PFSK-1 (cell line): ENCODE data around the gene NDUFV3.

ENCODE experiments used
- FOXP2 ChIP-seq: optimal IDR thresholded peaks from 2 replicates; pipeline ENCODE3; 2011; ENCODE audit warnings: borderline replicate concordance, control low read depth, inconsistent platforms; ENCODE audit not compliant: insufficient read depth; ENCODE audit errors: extremely low read length, extremely low read depth
- POLR2AphosphoS5 ChIP-seq: IDR thresholded peaks from 2 replicates; pipeline ENCODE4 v1.6.1; 2012; ENCODE audit warnings: low read depth, mild to moderate bottlenecking, control low read depth, low read length, moderate library complexity
- REST ChIP-seq, 2 experiments: IDR thresholded peaks; 2 replicates each; pipeline versions ENCODE4 v1.6.1 to v1.8.0; 2011 to 2012; ENCODE audit warnings: low read depth in 2 of 2, low read length in 2 of 2, control low read depth in 1 of 2, inconsistent platforms in 1 of 2, mild to moderate bottlenecking in 1 of 2, moderate library complexity in 1 of 2; ENCODE audit not compliant: insufficient read depth in 1 of 2
- SIN3A ChIP-seq: IDR thresholded peaks from 2 replicates; pipeline ENCODE4 v1.6.1; 2012; ENCODE audit warnings: mild to moderate bottlenecking, low read length, moderate library complexity, borderline replicate concordance; ENCODE audit not compliant: insufficient read depth
- TAF1 ChIP-seq: IDR thresholded peaks from 2 replicates; pipeline ENCODE4 v1.6.1; 2012; ENCODE audit warnings: low read length, control low read depth, borderline replicate concordance; ENCODE audit not compliant: insufficient read depth

The NDUFV3 gene

GRCh38 chr21:42850866-42851391 lies 42.2 kb upstream of the NDUFV3 start:
- TF ChIP-seq POLR2AphosphoS5, result no peak
- peak; percentile 35 for TF ChIP-seq FOXP2
- no peak for TF ChIP-seq REST (IDR thresholded peaks at IDR 0.05; ENCODE audit: insufficient read depth in 1 of 2, low read depth in 2 of 2, low read length in 2 of 2)

GRCh38 chr21:42851812-42852665 lies 41.1 kb upstream of the NDUFV3 start:
- no peak for TF ChIP-seq TAF1
- no peak for TF ChIP-seq POLR2AphosphoS5
- TF ChIP-seq SIN3A, result no peak
- TF ChIP-seq FOXP2, result no peak
- no peak for TF ChIP-seq REST (IDR thresholded peaks at IDR 0.05; ENCODE audit: insufficient read depth in 1 of 2, low read depth in 2 of 2, low read length in 2 of 2)

GRCh38 chr21:42852925-42853570 lies 40.1 kb upstream of the NDUFV3 start:
- no peak for TF ChIP-seq TAF1
- TF ChIP-seq SIN3A, result no peak

- TF ChIP-seq REST (IDR thresholded peaks at IDR 0.05; ENCODE audit: insufficient read depth in 1 of 2, low read depth in 2 of 2, low read length in 2 of 2) (no peak), SIN3A (no peak), POLR2AphosphoS5 (no peak), TAF1 (no peak), FOXP2 (no peak)
Measured at GRCh38 chr21:42853621-42854020, 39.5 kb upstream of the NDUFV3 start.

GRCh38 chr21:42854246-42855010 lies 38.7 kb upstream of the NDUFV3 start:
- no peak for TF ChIP-seq SIN3A
- TF ChIP-seq TAF1, result no peak
- no peak for TF ChIP-seq REST (IDR thresholded peaks at IDR 0.05; ENCODE audit: insufficient read depth in 1 of 2, low read depth in 2 of 2, low read length in 2 of 2)
- TF ChIP-seq POLR2AphosphoS5, result no peak
- TF ChIP-seq FOXP2, result no peak
